ENCODE measurements around the gene TSPAN31. TPM values are rescaled to one million over a fixed set of nuclear protein-coding genes. Genes with fewer than 3 reads are reported as not detected.

Gene TSPAN31
- total and polyA plus RNA-seq, 9 of the 15 experiments (the other 6 are each of a cell fraction or from before 2014, with no cell fraction given) = 11.3 to 26.4 (median 14.3) TPM

DNA sequence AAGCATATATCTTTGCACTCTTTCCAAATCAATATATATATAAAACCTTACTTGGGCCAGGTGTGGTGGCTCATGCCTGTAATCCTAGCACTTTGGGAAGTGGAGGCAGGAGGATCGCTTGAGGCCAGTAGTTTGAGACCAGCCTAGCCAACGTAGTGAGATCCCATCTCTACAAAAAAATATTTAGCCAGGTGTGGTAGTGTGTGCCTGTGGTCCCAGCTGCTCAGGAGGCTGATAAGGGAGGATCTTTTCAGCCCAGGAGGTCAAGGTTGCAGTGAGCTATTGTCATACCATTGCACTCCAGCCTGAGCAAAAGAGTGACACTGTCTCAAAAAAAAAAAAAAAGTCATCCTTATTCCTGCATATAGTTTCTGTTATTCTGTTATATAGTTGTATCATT lies 36.5 kb upstream of the TSPAN31 start (continued):
- TF ChIP-seq, protein P1, sequence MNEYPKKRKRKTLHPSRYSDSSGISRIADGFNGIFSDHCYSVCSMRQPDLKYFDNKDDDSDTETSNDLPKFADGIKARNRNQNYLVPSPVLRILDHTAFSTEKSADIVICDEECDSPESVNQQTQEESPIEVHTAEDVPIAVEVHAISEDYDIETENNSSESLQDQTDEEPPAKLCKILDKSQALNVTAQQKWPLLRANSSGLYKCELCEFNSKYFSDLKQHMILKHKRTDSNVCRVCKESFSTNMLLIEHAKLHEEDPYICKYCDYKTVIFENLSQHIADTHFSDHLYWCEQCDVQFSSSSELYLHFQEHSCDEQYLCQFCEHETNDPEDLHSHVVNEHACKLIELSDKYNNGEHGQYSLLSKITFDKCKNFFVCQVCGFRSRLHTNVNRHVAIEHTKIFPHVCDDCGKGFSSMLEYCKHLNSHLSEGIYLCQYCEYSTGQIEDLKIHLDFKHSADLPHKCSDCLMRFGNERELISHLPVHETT (CRISPR knock-in tag; conservative IDR thresholded peaks at IDR 0.05 in 1 of 2, IDR thresholded peaks at IDR 0.05 in 1 of 2) = no peak
- TF ChIP-seq ZNF75A (CRISPR knock-in tag; IDR thresholded peaks at IDR 0.05) (no peak), FOXK1 (CRISPR knock-in tag; IDR thresholded peaks at IDR 0.05; ENCODE audit: borderline replicate concordance) (no peak)
- TF ChIP-seq, protein P2, sequence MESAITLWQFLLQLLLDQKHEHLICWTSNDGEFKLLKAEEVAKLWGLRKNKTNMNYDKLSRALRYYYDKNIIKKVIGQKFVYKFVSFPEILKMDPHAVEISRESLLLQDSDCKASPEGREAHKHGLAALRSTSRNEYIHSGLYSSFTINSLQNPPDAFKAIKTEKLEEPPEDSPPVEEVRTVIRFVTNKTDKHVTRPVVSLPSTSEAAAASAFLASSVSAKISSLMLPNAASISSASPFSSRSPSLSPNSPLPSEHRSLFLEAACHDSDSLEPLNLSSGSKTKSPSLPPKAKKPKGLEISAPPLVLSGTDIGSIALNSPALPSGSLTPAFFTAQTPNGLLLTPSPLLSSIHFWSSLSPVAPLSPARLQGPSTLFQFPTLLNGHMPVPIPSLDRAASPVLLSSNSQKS (CRISPR knock-in tag; IDR thresholded peaks at IDR 0.05) = no peak

- H3K79me2 ChIP-seq (ENCODE audit: control insufficient read depth, insufficient read depth, low read length) = no peaks in the 10 kb centered on the region
- ChIA-PET POLR2A (interaction anchor here (0.7 to 1.2 kb wide), 3 partner anchors 11 to 17 kb away, joined by 3 to 5 read pairs (median 4); no protein-coding TSS in a partner anchor), CTCF (ENCODE audit: low intra/inter-chr PET ratio) (no interaction called here)
- no TSS peak for BruUV-seq (replicated peaks)
- H3K36me3 ChIP-seq (ENCODE audit: control insufficient read depth, insufficient read depth, low read length) = peaks cover 21% of the 10 kb centered on the region; the same call in 2 of the 3 replicates
- H2AFZ ChIP-seq (ENCODE audit: low read depth, low read length) = no peak overlapping the region
- WGBS (ENCODE audit: insufficient coverage, low coverage, missing lambda C conversion rate) = 61% methylated on average over 3 of the region's 3 CpGs
- H3K27ac ChIP-seq (ENCODE audit: extremely low read depth, low read depth, low read length) = no peak overlapping the region
- no peaks in the 10 kb centered on the region for H3K9me1 ChIP-seq (ENCODE audit: control insufficient read depth, insufficient read depth, low read length)
- H3K4me1 ChIP-seq (replicated peaks in 1 of 2; ENCODE audit: control insufficient read depth in 2 of 2, insufficient read depth in 2 of 2, low read length in 2 of 2) = no peaks in the 10 kb centered on the region; a peak in 2 of 5 replicates
- no peak overlapping the region for H3K9ac ChIP-seq (ENCODE audit: insufficient read depth in 1 of 2, low read depth in 2 of 2, low read length in 2 of 2)
- DNase-seq (ENCODE audit: extremely low read depth in 1 of 4, low spot score in 3 of 4) (no peak), FAIRE-seq (no peak), ATAC-seq (no peak)
- in situ Hi-C loops (cut with MboI) (no loop called here), intact Hi-C loops (cut with micrococcal nuclease) (no loop called here)
- no peak overlapping the region for H3K4me2 ChIP-seq (ENCODE audit: insufficient read depth, low read length)
- no peaks in the 10 kb centered on the region for H3K27me3 ChIP-seq (ENCODE audit: control insufficient read depth in 2 of 2, insufficient read depth in 2 of 2, low read length in 2 of 2)
- no peaks in the 10 kb centered on the region for H3K9me3 ChIP-seq (replicated peaks; ENCODE audit: control insufficient read depth, insufficient read depth, low read depth, low read length)
- H3K4me3 ChIP-seq = no peak overlapping the region
- H4K20me1 ChIP-seq (replicated peaks; ENCODE audit: control insufficient read depth, insufficient read depth, low read length) = no peaks in the 10 kb centered on the region
- TF ChIP-seq ID3 (CRISPR knock-in tag; IDR thresholded peaks at IDR 0.05) = no peak
- no peak for TF ChIP-seq ID3 (tag; IDR thresholded peaks at IDR 0.05)
- TF ChIP-seq PML (IDR thresholded peaks at IDR 0.05; ENCODE audit: low read length) = no peak
- TF ChIP-seq FOXJ2 (tag; IDR thresholded peaks at IDR 0.05) = no peak
- TF ChIP-seq TCF7L2 (IDR thresholded peaks at IDR 0.05; ENCODE audit: low read depth, low read length) = no peak
- no peak for TF ChIP-seq MTA2 (IDR thresholded peaks at IDR 0.05; ENCODE audit: low read depth)
- TF ChIP-seq FUS (optimal IDR thresholded peaks at IDR 0.05; ENCODE audit: low read depth, low read length) = no peak
- no peak for TF ChIP-seq ARID2 (IDR thresholded peaks at IDR 0.05)
- TF ChIP-seq ZNF79 (CRISPR knock-in tag; IDR thresholded peaks at IDR 0.05; ENCODE audit: low read depth) = no peak
- no peak for TF ChIP-seq ZNF589 (CRISPR knock-in tag; IDR thresholded peaks at IDR 0.05; ENCODE audit: low read depth)
- no peak for TF ChIP-seq CAMTA2 (CRISPR knock-in tag; conservative IDR thresholded peaks at IDR 0.05)
- TF ChIP-seq, protein P3, sequence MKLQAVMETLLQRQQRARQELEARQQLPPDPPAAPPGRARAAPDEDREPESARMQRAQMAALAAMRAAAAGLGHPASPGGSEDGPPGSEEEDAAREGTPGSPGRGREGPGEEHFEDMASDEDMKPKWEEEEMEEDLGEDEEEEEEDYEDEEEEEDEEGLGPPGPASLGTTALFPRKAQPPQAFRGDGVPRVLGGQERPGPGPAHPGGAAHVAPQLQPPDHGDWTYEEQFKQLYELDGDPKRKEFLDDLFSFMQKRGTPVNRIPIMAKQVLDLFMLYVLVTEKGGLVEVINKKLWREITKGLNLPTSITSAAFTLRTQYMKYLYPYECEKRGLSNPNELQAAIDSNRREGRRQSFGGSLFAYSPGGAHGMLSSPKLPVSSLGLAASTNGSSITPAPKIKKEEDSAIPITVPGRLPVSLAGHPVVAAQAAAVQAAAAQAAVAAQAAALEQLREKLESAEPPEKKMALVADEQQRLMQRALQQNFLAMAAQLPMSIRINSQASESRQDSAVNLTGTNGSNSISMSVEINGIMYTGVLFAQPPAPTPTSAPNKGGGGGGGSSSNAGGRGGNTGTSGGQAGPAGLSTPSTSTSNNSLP (IDR thresholded peaks at IDR 0.05; ENCODE audit: borderline replicate concordance, low read depth, low read length) = no peak
Observed at GRCh38 chr12:57712701-57713100, 32.1 kb upstream of the TSPAN31 start.

All from K562 (cell line).